HCT116 (cell line): Measurements from ENCODE around the gene CFAP221. TPM values are rescaled to one million over a fixed set of nuclear protein-coding genes. Genes with fewer than 3 reads are reported as not detected.

Experiments used
- ATAC-seq: fragments of 200-7000 bp; cut with Tn5 transposase; 2 replicates; pipeline ENCODE4 v1.9.1; 2020; ENCODE audit warnings: mild to moderate bottlenecking, moderate library complexity
- BruUV-seq: library from RNA; stranded (reverse); fragments of 400-500 nt; replicated peaks from 2 replicates; lab custom pipeline; 2021; lab: Mats Ljungman, UMichigan
- CTCF ChIA-PET: fragments of 300-600 bp; sonication (Branson Sonifier 250); formaldehyde crosslinking; loops from one replicate; lab custom pipeline; 2021; ENCODE audit warnings: antibody characterized with exemption; lab: Charles Lee
- POLR2A ChIA-PET: fragments of 300-600, 350-600 bp; sonication (Branson Sonifier 250); formaldehyde crosslinking; loops from one replicate; lab custom pipeline; 2021; ENCODE audit warnings: antibody characterized with exemption; lab: Charles Lee
- RAD21 ChIA-PET, 2 experiments: fragments of 300-600 bp; sonication (Branson Sonifier 250); formaldehyde crosslinking; loops; one replicate each; lab custom pipeline; 2023; ENCODE audit warnings: low total read pairs in 2 of 2; ENCODE audit not compliant: uncharacterized antibody in 2 of 2, unreplicated experiment in 2 of 2, low non-redundant PET in 1 of 2; lab: Charles Lee
- DNase-seq: peaks from one replicate; pipeline ENCODE4 v3.0.0-alpha.2; 2010; ENCODE audit warnings: low read depth, low spot score
- H2AFZ ChIP-seq: fragments of 200-600 bp; shearing (Covaris generic), sonication (generic); 2 replicates; pipeline ENCODE4 v1.6.1; 2017; ENCODE audit warnings: low read depth, mixed run types, mixed read lengths, antibody characterized with exemption, low read length; ENCODE audit not compliant: poor library complexity, severe bottlenecking
- H3K27ac ChIP-seq: 2 replicates; pipeline ENCODE4 v1.5.1; 2012; ENCODE audit warnings: low read depth, low read length
- H3K27me3 ChIP-seq: fragments of 200-600 bp; sonication (generic); 2 replicates; pipeline ENCODE4 v1.6.1; 2016; ENCODE audit warnings: mixed run types, low read length, mixed read lengths; ENCODE audit not compliant: insufficient read depth
- H3K36me3 ChIP-seq, 2 experiments: fragments of 200-500 bp in 1 of 2; fragments of 200-600 bp in 1 of 2; sonication (Bioruptor generic) in 1 of 2; sonication (generic) in 1 of 2; 2 replicates each; pipeline versions ENCODE4 v1.5.1 to v1.6.1; 2014 to 2016; ENCODE audit warnings: low read length in 2 of 2, inconsistent platforms in 1 of 2, mixed read lengths in 1 of 2, mixed run types in 1 of 2; ENCODE audit not compliant: insufficient read depth in 2 of 2, control insufficient read depth in 1 of 2
- H3K4me1 ChIP-seq, 2 experiments: fragments of 200-600 bp in 1 of 2; sonication (generic) in 1 of 2; 2 replicates each; pipeline versions ENCODE4 v1.5.1 to v1.6.1; 2012 to 2017; ENCODE audit warnings: low read length in 2 of 2, inconsistent platforms in 1 of 2, mild to moderate bottlenecking in 1 of 2, mixed read lengths in 1 of 2, mixed run types in 1 of 2, moderate library complexity in 1 of 2; ENCODE audit not compliant: insufficient read depth in 2 of 2, control insufficient read depth in 1 of 2
- H3K4me2 ChIP-seq: fragments of 200-600 bp; sonication (generic); 2 replicates; pipeline ENCODE4 v1.6.1; 2017; ENCODE audit warnings: mixed run types, low read length, mixed read lengths
- H3K4me3 ChIP-seq, 2 experiments: fragments of 200-600 bp in 1 of 2; sonication (generic) in 1 of 2; replicated peaks in 1 of 2; 2 replicates each; pipeline ENCODE4 v1.5.1; 2011 to 2016; ENCODE audit warnings: low read length in 2 of 2, control low read depth in 1 of 2, low read depth in 1 of 2, mild to moderate bottlenecking in 1 of 2, mixed read lengths in 1 of 2, mixed run types in 1 of 2
- H3K79me2 ChIP-seq: fragments of 200-600 bp; sonication (generic); 2 replicates; pipeline ENCODE4 v1.6.1; 2017; ENCODE audit warnings: mild to moderate bottlenecking, mixed run types, low read length, moderate library complexity, mixed read lengths; ENCODE audit not compliant: insufficient read depth
- H3K9ac ChIP-seq: fragments of 200-600 bp; sonication (generic); 2 replicates; pipeline ENCODE4 v1.6.1; 2016; ENCODE audit warnings: low read length, mixed read lengths
- H3K9me2 ChIP-seq: fragments of 200-600 bp; sonication (generic), shearing (Covaris generic); 2 replicates; pipeline ENCODE4 v1.6.1; 2017; ENCODE audit warnings: mixed run types, mild to moderate bottlenecking, moderate library complexity; ENCODE audit not compliant: insufficient read depth
- H3K9me3 ChIP-seq, 2 experiments: fragments of 200-500 bp in 1 of 2; fragments of 200-600 bp in 1 of 2; sonication (Bioruptor generic) in 1 of 2; sonication (generic) in 1 of 2; 2 replicates each; pipeline ENCODE4 v1.6.1; 2014 to 2017; ENCODE audit warnings: low read length in 2 of 2, mixed read lengths in 2 of 2, inconsistent platforms in 1 of 2, low read depth in 1 of 2, mild to moderate bottlenecking in 1 of 2, mixed run types in 1 of 2, moderate library complexity in 1 of 2; ENCODE audit not compliant: control insufficient read depth in 1 of 2, insufficient read depth in 1 of 2
- H4K20me1 ChIP-seq: fragments of 200-600 bp; sonication (generic), shearing (Covaris generic); 2 replicates; pipeline ENCODE4 v1.6.1; 2017; ENCODE audit warnings: mixed run types, mild to moderate bottlenecking, moderate library complexity; ENCODE audit not compliant: insufficient read depth
- ELF1 ChIP-seq: IDR thresholded peaks from 2 replicates; pipeline ENCODE4 v1.6.1; 2012; ENCODE audit warnings: low read depth, borderline replicate concordance
- EZH2phosphoT487 ChIP-seq: fragments of 200-600 bp; IDR thresholded peaks from 2 replicates; pipeline ENCODE4 v1.6.1; 2018; ENCODE audit warnings: antibody characterized with exemption, borderline replicate concordance
- JUND ChIP-seq: IDR thresholded peaks from 2 replicates; pipeline ENCODE4 v1.6.1; 2012
- RAD21 ChIP-seq: IDR thresholded peaks from 2 replicates; pipeline ENCODE4 v1.6.1; 2012; ENCODE audit warnings: low read depth, mild to moderate bottlenecking
- SP1 ChIP-seq: IDR thresholded peaks from 2 replicates; pipeline ENCODE4 v1.6.1; 2012; ENCODE audit warnings: low read depth
- YY1 ChIP-seq: IDR thresholded peaks from 2 replicates; pipeline ENCODE4 v1.6.1; 2011; ENCODE audit warnings: low read length, low read depth, moderate library complexity, mild to moderate bottlenecking; ENCODE audit not compliant: insufficient replicate concordance; ENCODE audit errors: extremely low read depth
- ZBTB33 ChIP-seq: IDR thresholded peaks from 2 replicates; pipeline ENCODE4 v1.6.1; 2011; ENCODE audit warnings: mild to moderate bottlenecking, low read length, moderate library complexity; ENCODE audit not compliant: insufficient replicate concordance; ENCODE audit errors: extremely low read depth
- intact Hi-C: fragments of 100-400 bp; cut with micrococcal nuclease; formaldehyde crosslinking; loops from 2 replicates; pipeline ENCODE4 v1.10.0; 2022
- total RNA-seq: library from RNA; stranded (reverse); gene quantifications from one replicate; pipeline ENCODE4 v1.2.1, GENCODE V29; 2021; ENCODE audit not compliant: unreplicated experiment

Gene CFAP221
- total RNA-seq, 1 experiment from 2014 or later: 0.96 TPM

- H3K9ac ChIP-seq: no peak overlapping the region
- no peak overlapping the region for H3K4me3 ChIP-seq
- DNase-seq (no peak), ATAC-seq (no peak)
- RAD21 ChIA-PET: no interaction called here
- no peaks in the 10 kb centered on the region for H3K79me2 ChIP-seq
- no peak overlapping the region for H3K4me2 ChIP-seq
- no peak overlapping the region for H2AFZ ChIP-seq
- H4K20me1 ChIP-seq: no peaks in the 10 kb centered on the region
- peaks cover 0 to 2% of the 10 kb centered on the region in 2 experiments; a peak in 1 of 4 replicates for H3K9me3 ChIP-seq
- H3K9me2 ChIP-seq: no peaks in the 10 kb centered on the region
- intact Hi-C loops: no loop called here
- BruUV-seq: no TSS peak
- no peak overlapping the region for H3K27ac ChIP-seq
- no peaks in the 10 kb centered on the region for H3K4me1 ChIP-seq
- H3K36me3 ChIP-seq: no peaks in the 10 kb centered on the region
- no peaks in the 10 kb centered on the region for H3K27me3 ChIP-seq
- CTCF ChIA-PET: no interaction called here
- TF ChIP-seq JUND (no peak), SP1 (no peak), RAD21 (no peak), YY1 (no peak), ELF1 (no peak), ZBTB33 (no peak)
- POLR2A ChIA-PET: no interaction called here
These were observed 101.9 kb downstream of the CFAP221 start for GRCh38 chr2:119646149-119646548.

GRCh38 chr2:119647440-119648169 is 103.4 kb downstream of the CFAP221 start:
- Histone ChIP-seq H3K79me2 (no peaks in the 10 kb centered on the region), H3K9me2 (no peaks in the 10 kb centered on the region), H3K36me3 (no peaks in the 10 kb centered on the region), H3K27me3 (no peaks in the 10 kb centered on the region), H3K9ac (no peak overlapping the region), H3K27ac (no peak overlapping the region), H2AFZ (no peak overlapping the region), H3K4me3 (no peak overlapping the region), H4K20me1 (no peaks in the 10 kb centered on the region), H3K4me1 (no peaks in the 10 kb centered on the region), H3K4me2 (no peak overlapping the region), H3K9me3 (peaks cover 0 to 2% of the 10 kb centered on the region in 2 experiments; a peak in 1 of 4 replicates)
- no peak for ATAC-seq
- RAD21 ChIA-PET: no interaction called here
- no peak for DNase-seq
- POLR2A ChIA-PET: no interaction called here
- TF ChIP-seq EZH2phosphoT487 (no peak), ZBTB33 (no peak)
- intact Hi-C loops: no loop called here
- CTCF ChIA-PET: no interaction called here
- BruUV-seq: no TSS peak
